LNCaP clone FGC (cell line): ENCODE measurements around the gene XYLT1.

Source experiments
- DNase-seq: peaks from one replicate; pipeline ENCODE4 v3.0.0-alpha.2; 2011; ENCODE audit warnings: low read depth
- H3K4me3 ChIP-seq: 2 replicates; pipeline ENCODE4 v1.5.1; 2011; ENCODE audit warnings: mild to moderate bottlenecking, low read depth, low read length, control low read depth
- TF ChIP-seq, protein P1 (sequence below): IDR thresholded peaks from 2 replicates; pipeline ENCODE4 v1.5.1; 2012; ENCODE audit warnings: mild to moderate bottlenecking; ENCODE audit not compliant: control insufficient read depth, insufficient read depth; ENCODE audit errors: extremely low read depth

Gene XYLT1

GRCh38 chr16:17171250-17172143 is 299.3 kb downstream of the XYLT1 start:
- TF ChIP-seq, protein P1, sequence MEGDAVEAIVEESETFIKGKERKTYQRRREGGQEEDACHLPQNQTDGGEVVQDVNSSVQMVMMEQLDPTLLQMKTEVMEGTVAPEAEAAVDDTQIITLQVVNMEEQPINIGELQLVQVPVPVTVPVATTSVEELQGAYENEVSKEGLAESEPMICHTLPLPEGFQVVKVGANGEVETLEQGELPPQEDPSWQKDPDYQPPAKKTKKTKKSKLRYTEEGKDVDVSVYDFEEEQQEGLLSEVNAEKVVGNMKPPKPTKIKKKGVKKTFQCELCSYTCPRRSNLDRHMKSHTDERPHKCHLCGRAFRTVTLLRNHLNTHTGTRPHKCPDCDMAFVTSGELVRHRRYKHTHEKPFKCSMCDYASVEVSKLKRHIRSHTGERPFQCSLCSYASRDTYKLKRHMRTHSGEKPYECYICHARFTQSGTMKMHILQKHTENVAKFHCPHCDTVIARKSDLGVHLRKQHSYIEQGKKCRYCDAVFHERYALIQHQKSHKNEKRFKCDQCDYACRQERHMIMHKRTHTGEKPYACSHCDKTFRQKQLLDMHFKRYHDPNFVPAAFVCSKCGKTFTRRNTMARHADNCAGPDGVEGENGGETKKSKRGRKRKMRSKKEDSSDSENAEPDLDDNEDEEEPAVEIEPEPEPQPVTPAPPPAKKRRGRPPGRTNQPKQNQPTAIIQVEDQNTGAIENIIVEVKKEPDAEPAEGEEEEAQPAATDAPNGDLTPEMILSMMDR: no peak
- DNase-seq: no peak
- no peak overlapping the region for H3K4me3 ChIP-seq

DNA sequence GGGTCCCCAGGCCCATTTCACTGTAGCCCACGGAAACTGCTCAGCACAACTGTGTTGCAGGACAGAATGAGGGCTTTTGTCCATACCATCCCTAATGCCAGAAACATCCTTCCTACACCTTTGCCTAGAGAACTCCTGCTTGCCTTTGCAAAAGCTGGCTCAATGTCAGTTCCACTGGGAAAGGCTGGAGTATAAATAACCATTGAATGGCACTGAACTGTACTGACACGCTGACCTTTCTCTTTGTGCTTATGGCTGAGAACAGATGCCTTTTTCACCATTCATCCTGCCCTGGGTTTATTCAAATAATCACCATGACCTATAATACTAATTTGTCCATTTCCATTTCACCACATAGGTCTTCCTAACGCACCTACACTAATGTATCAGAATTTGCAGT is 300.3 kb downstream of the XYLT1 start:
- TF ChIP-seq, protein P1: no peak
- DNase-seq: no peak
- no peak overlapping the region for H3K4me3 ChIP-seq

DNA sequence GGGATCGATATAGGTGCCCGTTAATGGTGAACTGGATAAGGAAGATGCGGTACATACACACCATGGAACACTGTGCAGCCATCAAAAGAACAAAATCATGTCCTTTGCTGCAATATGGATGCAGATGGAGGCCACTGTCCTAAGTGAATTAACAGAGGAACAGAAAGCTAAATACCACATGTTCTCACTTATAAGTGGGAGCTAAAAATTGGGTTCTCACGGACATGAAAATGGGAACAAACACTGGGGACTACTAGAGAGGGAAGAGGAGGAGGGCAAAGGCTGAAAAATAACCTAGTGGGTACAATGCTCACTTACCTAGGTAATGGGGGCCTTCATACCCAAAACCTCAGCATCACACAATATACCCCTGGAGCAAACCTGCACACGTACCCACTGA is 302.6 kb downstream of the XYLT1 start:
- TF ChIP-seq, protein P1: no peak
- H3K4me3 ChIP-seq: no peak overlapping the region
- DNase-seq: no peak

DNA sequence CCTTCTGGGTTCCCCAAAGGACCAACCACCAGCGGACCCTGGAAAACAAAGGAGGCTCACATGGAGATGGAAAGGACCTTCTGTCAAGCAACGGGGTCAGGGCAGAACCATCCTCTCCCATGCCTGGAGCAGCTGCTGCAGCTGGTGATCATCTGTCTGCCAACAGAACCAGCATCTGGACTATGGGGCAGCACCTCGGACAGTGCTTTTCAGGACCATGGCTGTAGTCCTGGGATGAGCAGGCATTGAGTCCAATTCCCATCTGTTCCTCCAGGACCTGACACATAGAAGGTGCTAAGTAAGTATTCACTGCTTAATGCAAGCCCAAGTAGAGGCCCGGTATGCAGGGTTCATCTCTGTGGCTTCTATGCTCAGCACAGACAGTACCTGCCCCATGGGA is 304.7 kb downstream of the XYLT1 start:
- TF ChIP-seq, protein P1: no peak
- no peak overlapping the region for H3K4me3 ChIP-seq
- no peak for DNase-seq

GRCh38 chr16:17162560-17162959 is 308.2 kb downstream of the XYLT1 start:
- DNase-seq: no peak
- TF ChIP-seq, protein P1: no peak

DNA sequence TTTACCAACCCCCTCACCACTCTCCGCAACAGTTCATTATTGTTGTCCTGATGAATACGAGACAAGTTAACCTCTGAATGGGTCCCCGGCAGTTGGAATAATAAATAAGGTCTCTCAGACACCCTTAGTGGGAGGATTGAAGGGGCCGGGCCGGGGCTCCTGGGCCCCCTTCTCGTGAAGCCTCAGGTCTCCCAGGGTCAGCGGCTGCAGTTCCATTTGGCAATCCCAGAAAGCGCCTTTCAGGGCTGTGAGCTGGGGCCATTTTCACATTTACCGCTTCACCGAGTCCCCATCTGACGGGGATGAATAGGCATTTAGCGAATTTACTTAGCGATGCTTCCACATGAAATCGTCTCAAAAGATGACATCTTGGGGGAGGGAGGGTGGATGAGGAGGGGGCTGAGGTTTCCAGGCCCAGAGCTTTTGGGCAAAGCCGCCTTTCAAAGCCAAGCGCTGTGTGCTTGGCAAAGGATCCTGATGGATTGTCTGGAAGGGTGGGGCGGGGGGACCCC is 309.8 kb downstream of the XYLT1 start:
- DNase-seq: no peak
- TF ChIP-seq, protein P1: no peak
- H3K4me3 ChIP-seq: no peak overlapping the region

More at GRCh38 chr16:17162560-17162959, 308.2 kb downstream of the XYLT1 start:
- no peak overlapping the region for H3K4me3 ChIP-seq
